D721Med (cell line): ENCODE data around the gene MAST4.

Source experiments
- DNase-seq: peaks from one replicate; pipeline ENCODE4 v3.0.0; 2011; ENCODE audit warnings: low spot score; ENCODE audit not compliant: insufficient read length
- FAIRE-seq: peaks from 2 replicates; lab custom pipeline; 2011; peaks lifted over from hg19 to GRCh38; lab: Jason Lieb, UNC
- TF ChIP-seq, protein P1 (sequence below): IDR thresholded peaks from 2 replicates; pipeline ENCODE4 v1.5.1; 2012; ENCODE audit warnings: mild to moderate bottlenecking, control low read depth; ENCODE audit not compliant: insufficient read depth; ENCODE audit errors: missing control alignments

The MAST4 gene

DNA sequence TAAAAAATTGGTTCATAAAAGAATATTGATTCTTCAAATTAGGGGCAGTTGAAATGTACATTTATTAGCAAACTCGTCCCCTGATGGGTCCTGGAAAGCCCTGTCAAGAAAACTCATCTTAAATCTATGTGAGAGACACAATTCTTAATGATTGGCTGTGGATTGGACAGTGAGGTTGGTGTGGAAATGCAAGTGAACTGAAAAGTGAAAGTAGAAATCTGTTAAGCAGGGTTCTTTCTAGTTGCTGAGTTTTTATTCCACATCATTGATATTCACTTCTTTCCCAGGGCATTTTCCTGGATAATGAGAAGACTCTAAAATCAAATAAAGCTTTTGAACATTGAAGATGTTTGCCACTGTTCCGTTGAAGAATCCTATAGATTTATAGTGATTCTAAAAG lies 292.4 kb downstream of the MAST4 start:
- DNase-seq (no peak), FAIRE-seq (no peak)
- TF ChIP-seq, protein P1, sequence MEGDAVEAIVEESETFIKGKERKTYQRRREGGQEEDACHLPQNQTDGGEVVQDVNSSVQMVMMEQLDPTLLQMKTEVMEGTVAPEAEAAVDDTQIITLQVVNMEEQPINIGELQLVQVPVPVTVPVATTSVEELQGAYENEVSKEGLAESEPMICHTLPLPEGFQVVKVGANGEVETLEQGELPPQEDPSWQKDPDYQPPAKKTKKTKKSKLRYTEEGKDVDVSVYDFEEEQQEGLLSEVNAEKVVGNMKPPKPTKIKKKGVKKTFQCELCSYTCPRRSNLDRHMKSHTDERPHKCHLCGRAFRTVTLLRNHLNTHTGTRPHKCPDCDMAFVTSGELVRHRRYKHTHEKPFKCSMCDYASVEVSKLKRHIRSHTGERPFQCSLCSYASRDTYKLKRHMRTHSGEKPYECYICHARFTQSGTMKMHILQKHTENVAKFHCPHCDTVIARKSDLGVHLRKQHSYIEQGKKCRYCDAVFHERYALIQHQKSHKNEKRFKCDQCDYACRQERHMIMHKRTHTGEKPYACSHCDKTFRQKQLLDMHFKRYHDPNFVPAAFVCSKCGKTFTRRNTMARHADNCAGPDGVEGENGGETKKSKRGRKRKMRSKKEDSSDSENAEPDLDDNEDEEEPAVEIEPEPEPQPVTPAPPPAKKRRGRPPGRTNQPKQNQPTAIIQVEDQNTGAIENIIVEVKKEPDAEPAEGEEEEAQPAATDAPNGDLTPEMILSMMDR = no peak

GRCh38 chr5:66889056-66889455 lies 292.9 kb downstream of the MAST4 start:
- no peak for FAIRE-seq
- TF ChIP-seq, protein P1 = no peak

DNA sequence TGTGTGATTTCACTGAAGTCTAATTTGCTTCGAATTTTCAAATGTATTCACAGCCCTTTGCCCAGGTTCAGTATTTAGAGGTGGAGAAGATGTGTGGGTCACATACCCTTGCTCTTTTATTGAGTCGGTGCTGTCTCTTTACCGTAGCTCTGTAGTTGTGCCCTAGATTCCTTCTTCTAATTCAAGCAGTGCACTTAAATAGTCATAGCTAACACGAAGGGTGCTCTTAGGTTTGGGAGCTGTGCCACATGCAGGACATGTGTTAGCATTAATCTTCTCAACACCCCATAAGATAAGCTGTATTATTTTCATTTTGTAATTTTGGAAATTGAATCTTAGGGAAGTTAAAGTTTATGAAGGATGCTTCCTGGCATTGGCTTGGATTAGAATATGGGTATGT lies 293.3 kb downstream of the MAST4 start:
- no peak for DNase-seq
- no peak for FAIRE-seq
- TF ChIP-seq, protein P1 = no peak

More at GRCh38 chr5:66889056-66889455, 292.9 kb downstream of the MAST4 start:
- no peak for DNase-seq

DNA sequence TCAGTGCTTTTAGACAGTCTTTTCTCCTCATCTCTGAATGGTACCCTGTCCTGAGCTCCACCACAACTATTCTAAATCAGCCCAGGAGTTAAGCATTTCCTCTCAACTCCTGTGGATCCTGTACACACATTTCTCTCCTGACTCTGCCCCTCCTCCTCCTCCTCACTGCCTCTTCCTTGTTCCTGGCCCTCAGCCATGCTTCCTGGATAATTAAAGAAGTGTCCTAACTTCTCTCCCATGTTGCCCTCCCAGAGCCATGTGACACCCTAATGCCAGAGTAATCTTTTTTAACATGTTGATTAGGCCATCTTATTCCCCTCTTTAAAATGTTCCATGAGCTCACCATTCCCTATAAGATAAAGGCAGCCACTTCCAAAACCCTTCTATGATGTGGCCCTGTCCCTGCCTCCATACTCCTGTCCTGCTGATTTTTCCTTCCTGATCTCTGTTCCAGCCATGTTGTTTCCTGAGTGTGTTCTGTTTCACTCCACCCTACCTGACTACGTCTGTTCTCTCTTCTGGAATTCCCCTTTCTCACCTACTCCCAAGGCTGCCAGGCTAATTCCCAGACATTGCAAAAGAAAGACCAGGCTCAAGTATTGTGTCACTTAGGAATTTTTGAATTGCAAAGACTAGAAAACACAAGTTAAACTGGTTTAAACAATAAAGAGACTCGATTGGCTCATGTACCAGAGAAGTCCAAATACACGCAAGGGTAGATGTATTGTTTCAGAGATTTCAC lies 295.2 kb downstream of the MAST4 start:
- DNase-seq = no peak
- FAIRE-seq = no peak
- TF ChIP-seq, protein P1 = no peak

- DNase-seq = no peak
- TF ChIP-seq, protein P1 = no peak
- FAIRE-seq = no peak
Measured at GRCh38 chr5:66892716-66893115, 296.5 kb downstream of the MAST4 start.

- DNase-seq (no peak), FAIRE-seq (no peak)
- TF ChIP-seq, protein P1 = no peak
Measured at GRCh38 chr5:66894480-66895240, 298.5 kb downstream of the MAST4 start.
